PC-3 (cell line): ENCODE measurements around the gene CASTOR1. TPM values are rescaled to one million over a fixed set of nuclear protein-coding genes. Genes with fewer than 3 reads are reported as not detected.
A peak's percentile ranks its signal among the peaks of the same experiment; 100 is the strongest.

Experiments used
- ATAC-seq: fragments of 200-7000 bp; cut with Tn5 transposase; 2 replicates; pipeline ENCODE4 v1.9.1; 2020; ENCODE audit warnings: mild to moderate bottlenecking, moderate library complexity
- BruUV-seq: library from RNA; stranded (reverse); fragments of 400-500 nt; replicated peaks from 2 replicates; lab custom pipeline; 2021; lab: Mats Ljungman, UMichigan
- CTCF ChIA-PET: fragments of 300-600 bp; sonication (Branson Sonifier 250); formaldehyde crosslinking; loops from one replicate; lab custom pipeline; 2022; ENCODE audit warnings: antibody characterized with exemption; lab: Charles Lee
- POLR2A ChIA-PET: fragments of 300-600 bp; sonication (Branson Sonifier 250); formaldehyde crosslinking; loops from one replicate; lab custom pipeline; 2022; ENCODE audit warnings: antibody characterized with exemption; ENCODE audit not compliant: unreplicated experiment; lab: Charles Lee
- DNase-seq: peaks from one replicate; pipeline ENCODE4 v3.0.0-alpha.2; 2015
- H2AFZ ChIP-seq: fragments of 300-600 bp; sonication (generic); 2 replicates; pipeline ENCODE4 v1.6.0; 2016; ENCODE audit warnings: antibody characterized with exemption, low read length
- H3F3A ChIP-seq: fragments of 300-600 bp; sonication (generic); one replicate; pipeline ENCODE4 v1.6.0; 2017; ENCODE audit warnings: antibody characterized with exemption, low read length, control low read depth, mild to moderate bottlenecking; ENCODE audit not compliant: unreplicated experiment
- H3K27ac ChIP-seq: fragments of 300-600 bp; sonication (generic); 2 replicates; pipeline ENCODE4 v1.5.1; 2016; ENCODE audit warnings: mild to moderate bottlenecking, low read length
- H3K27me3 ChIP-seq: fragments of 300-600 bp; sonication (generic); 2 replicates; pipeline ENCODE4 v1.6.1; 2016; ENCODE audit warnings: low read length, mixed read lengths
- H3K36me3 ChIP-seq: fragments of 300-600 bp; sonication (generic); 2 replicates; pipeline ENCODE4 v1.6.1; 2016; ENCODE audit warnings: low read depth, mixed run types, low read length, mixed read lengths
- H3K4me1 ChIP-seq: fragments of 300-600 bp; sonication (generic); 2 replicates; pipeline ENCODE4 v1.5.1; 2016; ENCODE audit warnings: low read length; ENCODE audit not compliant: insufficient read depth
- H3K4me2 ChIP-seq: fragments of 300-600 bp; sonication (generic); 2 replicates; pipeline ENCODE4 v1.6.0; 2016; ENCODE audit warnings: low read length
- H3K4me3 ChIP-seq: fragments of 300-600 bp; sonication (generic); 2 replicates; pipeline ENCODE4 v1.5.1; 2016; ENCODE audit warnings: mild to moderate bottlenecking, low read length, mixed read lengths
- H3K79me2 ChIP-seq: fragments of 300-600 bp; sonication (generic); 2 replicates; pipeline ENCODE4 v1.6.1; 2017; ENCODE audit warnings: low read length, mixed read lengths
- H3K9ac ChIP-seq: fragments of 300-600 bp; sonication (generic); 2 replicates; pipeline ENCODE4 v1.6.0; 2016; ENCODE audit warnings: mild to moderate bottlenecking, low read length
- H3K9me2 ChIP-seq: fragments of 300-600 bp; sonication (generic); replicated peaks from 2 replicates; pipeline ENCODE4 v1.6.1; 2016; ENCODE audit warnings: mixed run types, low read length, mixed read lengths
- H3K9me3 ChIP-seq: fragments of 300-600 bp; sonication (generic); 2 replicates; pipeline ENCODE4 v1.6.1; 2016; ENCODE audit warnings: low read length, mixed read lengths
- H4K20me1 ChIP-seq: fragments of 300-600 bp; sonication (generic); 2 replicates; pipeline ENCODE4 v1.6.1; 2016; ENCODE audit warnings: low read length, mixed read lengths
- CTCF ChIP-seq: fragments of 300-600 bp; sonication (generic); conservative IDR thresholded peaks from 2 replicates; pipeline ENCODE4 v1.5.1; 2017; ENCODE audit warnings: antibody characterized with exemption, low read depth, mild to moderate bottlenecking, low read length
- EZH2 ChIP-seq: fragments of 300-600 bp; sonication (generic); IDR thresholded peaks from one replicate; pipeline ENCODE4 v1.6.1; 2017; ENCODE audit warnings: antibody characterized with exemption, mild to moderate bottlenecking, low read length; ENCODE audit not compliant: unreplicated experiment
- EZH2phosphoT487 ChIP-seq: fragments of 300-600 bp; sonication (generic); IDR thresholded peaks from 2 replicates; pipeline ENCODE4 v1.6.1; 2018; ENCODE audit warnings: mild to moderate bottlenecking, antibody characterized with exemption, low read length, borderline replicate concordance
- intact Hi-C: fragments of 100-400 bp; cut with micrococcal nuclease; formaldehyde crosslinking; loops from 2 replicates; pipeline ENCODE4 v1.9.0; 2023
- total RNA-seq: library from RNA; depleted of rRNA; stranded (reverse); fragments of >200 nt; gene quantifications from 2 replicates; pipeline ENCODE4 v1.2.3, GENCODE V29; 2014

The CASTOR1 gene
- total RNA-seq, 1 experiment from 2014 or later: 4.2 TPM

- POLR2A ChIA-PET: interaction anchor here (0.6 kb wide), 1 partner anchor 47 kb away, joined by 3 read pairs; no protein-coding TSS in a partner anchor
- Histone ChIP-seq H3K4me3 (no peak overlapping the region), H3K9me3 (no peaks in the 10 kb centered on the region), H3K9ac (no peak overlapping the region; the same call in 1 of the 2 replicates), H3K79me2 (0 out of 2 replicates have a peak, but pooled peaks cover 6% of the 10 kb centered on the region), H2AFZ (no peak overlapping the region), H3K4me1 (peaks cover 37% of the 10 kb centered on the region), H3K9me2 (no peaks in the 10 kb centered on the region), H4K20me1 (no peaks in the 10 kb centered on the region), H3F3A (no peaks in the 10 kb centered on the region), H3K36me3 (peaks cover 6% of the 10 kb centered on the region), H3K4me2 (no peak overlapping the region), H3K27ac (peak overlapping the region; percentile 93), H3K27me3 (no peaks in the 10 kb centered on the region)
- CTCF ChIA-PET: no interaction called here
- TF ChIP-seq EZH2phosphoT487: no peak
- TF ChIP-seq EZH2: no peak
- no peak for TF ChIP-seq CTCF
- DNase-seq (no peak), ATAC-seq (no peak)
- BruUV-seq: no TSS peak
- intact Hi-C loops: no loop called here
Measured at GRCh38 chr22:30238136-30238535, 51.2 kb downstream of the CASTOR1 start.

- Histone ChIP-seq H3K9me3 (no peaks in the 10 kb centered on the region), H3K9ac (no peak overlapping the region), H3K4me1 (peaks cover 37% of the 10 kb centered on the region), H3K4me2 (no peak overlapping the region), H3F3A (no peaks in the 10 kb centered on the region), H3K9me2 (no peaks in the 10 kb centered on the region), H3K27ac (peak overlapping the region; percentile 93), H4K20me1 (no peaks in the 10 kb centered on the region), H2AFZ (no peak overlapping the region), H3K4me3 (no peak overlapping the region), H3K79me2 (no peaks in the 10 kb centered on the region), H3K36me3 (no peaks in the 10 kb centered on the region; the same call in 1 of the 2 replicates), H3K27me3 (no peaks in the 10 kb centered on the region)
- intact Hi-C loops: no loop called here
- DNase-seq (no peak), ATAC-seq (no peak)
- no TSS peak for BruUV-seq
- CTCF ChIA-PET: no interaction called here
- POLR2A ChIA-PET: no interaction called here
- TF ChIP-seq EZH2 (no peak), EZH2phosphoT487 (no peak), CTCF (no peak)
Measured at GRCh38 chr22:30236875-30237274, 52.4 kb downstream of the CASTOR1 start.

- H3K36me3 ChIP-seq: no peaks in the 10 kb centered on the region
- no peaks in the 10 kb centered on the region for H3K79me2 ChIP-seq
- no peaks in the 10 kb centered on the region for H3K9me3 ChIP-seq
- ChIA-PET POLR2A (interaction anchor here (0.6 to 1.0 kb wide), 4 partner anchors 18 to 323 kb away, joined by 3 to 8 read pairs (median 4); no protein-coding TSS in a partner anchor), CTCF (no interaction called here)
- no peak overlapping the region for H3K4me3 ChIP-seq
- H3K27me3 ChIP-seq: no peaks in the 10 kb centered on the region
- H3K4me1 ChIP-seq: peaks cover 32% of the 10 kb centered on the region
- peak overlapping the region; percentile 64 for H3K4me2 ChIP-seq
- H3F3A ChIP-seq: no peaks in the 10 kb centered on the region
- no peaks in the 10 kb centered on the region for H3K9me2 ChIP-seq
- peak overlapping the region; percentile 93 for H3K27ac ChIP-seq
- no peak overlapping the region for H2AFZ ChIP-seq
- no TSS peak for BruUV-seq
- TF ChIP-seq EZH2 (no peak), CTCF (no peak), EZH2phosphoT487 (no peak)
- DNase-seq: peak; percentile 91
- H4K20me1 ChIP-seq: no peaks in the 10 kb centered on the region
- intact Hi-C loops: no loop called here
- H3K9ac ChIP-seq: peak overlapping the region; percentile 72
- ATAC-seq: peak; percentile 69
Measured at GRCh38 chr22:30235687-30236170, 53.6 kb downstream of the CASTOR1 start.
